ENCODE measurements around the gene SNCG.
"Not testable (repeated sequence)": the region's sequence is repeated elsewhere in the genome, so short reads cannot be mapped to it uniquely, and the experiment has no call there.

Gene SNCG

DNA sequence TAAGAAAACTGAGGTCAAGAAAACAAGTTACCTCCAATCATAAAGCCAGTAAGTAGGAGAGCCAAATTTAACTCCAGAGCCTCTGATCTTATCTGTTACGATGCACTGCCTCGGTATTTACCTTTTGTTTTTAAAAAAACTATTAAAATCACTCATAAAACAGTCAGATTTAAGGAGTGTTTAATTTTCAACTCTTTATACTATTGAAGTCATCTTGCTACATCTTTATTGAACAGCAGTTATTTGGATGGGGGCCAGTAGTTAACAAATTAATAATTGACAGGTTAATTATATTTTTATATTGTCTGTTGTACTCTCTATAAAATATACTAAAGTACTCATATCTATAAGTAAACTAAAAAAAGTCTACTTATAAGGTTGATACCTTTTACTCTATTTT, 34.5 kb downstream of the SNCG start:
- no peak for DNase-seq (ENCODE audit: low read depth, low spot score)
- H3K4me3 ChIP-seq (ENCODE audit: low read depth, low read length), result no peak overlapping the region
- CTCF ChIA-PET, result no interaction called here
- POLR2A ChIA-PET, result no interaction called here
- TF ChIP-seq, protein P1, sequence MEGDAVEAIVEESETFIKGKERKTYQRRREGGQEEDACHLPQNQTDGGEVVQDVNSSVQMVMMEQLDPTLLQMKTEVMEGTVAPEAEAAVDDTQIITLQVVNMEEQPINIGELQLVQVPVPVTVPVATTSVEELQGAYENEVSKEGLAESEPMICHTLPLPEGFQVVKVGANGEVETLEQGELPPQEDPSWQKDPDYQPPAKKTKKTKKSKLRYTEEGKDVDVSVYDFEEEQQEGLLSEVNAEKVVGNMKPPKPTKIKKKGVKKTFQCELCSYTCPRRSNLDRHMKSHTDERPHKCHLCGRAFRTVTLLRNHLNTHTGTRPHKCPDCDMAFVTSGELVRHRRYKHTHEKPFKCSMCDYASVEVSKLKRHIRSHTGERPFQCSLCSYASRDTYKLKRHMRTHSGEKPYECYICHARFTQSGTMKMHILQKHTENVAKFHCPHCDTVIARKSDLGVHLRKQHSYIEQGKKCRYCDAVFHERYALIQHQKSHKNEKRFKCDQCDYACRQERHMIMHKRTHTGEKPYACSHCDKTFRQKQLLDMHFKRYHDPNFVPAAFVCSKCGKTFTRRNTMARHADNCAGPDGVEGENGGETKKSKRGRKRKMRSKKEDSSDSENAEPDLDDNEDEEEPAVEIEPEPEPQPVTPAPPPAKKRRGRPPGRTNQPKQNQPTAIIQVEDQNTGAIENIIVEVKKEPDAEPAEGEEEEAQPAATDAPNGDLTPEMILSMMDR (IDR thresholded peaks at IDR 0.05; ENCODE audit: insufficient read depth, low read length, missing control alignments), result no peak

DNA sequence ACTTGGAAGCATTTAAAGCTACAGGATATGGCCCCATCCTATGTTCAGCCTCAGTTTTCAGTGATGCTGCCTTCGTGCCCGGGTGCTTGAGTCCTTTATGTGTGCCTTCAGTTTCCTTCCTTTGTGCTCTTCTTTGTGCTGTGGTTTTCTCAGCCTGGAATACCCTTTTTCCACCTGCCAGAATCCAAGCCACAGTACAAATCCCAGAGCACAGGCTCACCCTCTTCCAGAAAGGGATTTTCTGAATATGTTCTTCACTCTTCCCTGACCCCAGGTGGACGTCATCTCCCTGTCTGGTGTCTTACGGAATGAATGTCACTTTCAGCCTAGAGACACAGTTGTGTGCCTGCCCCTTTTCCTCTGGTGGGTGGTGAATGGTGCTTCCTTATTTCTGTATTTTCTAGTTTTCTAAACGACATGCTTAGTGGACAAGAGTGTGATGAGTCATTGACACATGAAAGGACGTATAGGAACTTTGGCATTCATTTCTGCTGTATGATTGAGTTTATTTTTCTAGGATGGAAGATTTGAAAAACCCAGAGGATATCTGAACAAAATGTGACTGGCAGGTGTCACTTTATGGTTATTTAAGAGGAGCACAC, 41.5 kb downstream of the SNCG start:
- DNase-seq (ENCODE audit: low read depth, low spot score); H3K4me3 ChIP-seq (ENCODE audit: low read depth, low read length); CTCF ChIA-PET; POLR2A ChIA-PET: not testable (repeated sequence)

- no peak for DNase-seq (ENCODE audit: low read depth, low spot score)
- ChIA-PET CTCF (interaction anchor here (0.8 kb wide), 1 partner anchor 61 kb away, joined by 4 read pairs; no protein-coding TSS in a partner anchor), POLR2A (no interaction called here)
Measured at GRCh38 chr10:87000491-87000890, 42.1 kb downstream of the SNCG start.

DNA sequence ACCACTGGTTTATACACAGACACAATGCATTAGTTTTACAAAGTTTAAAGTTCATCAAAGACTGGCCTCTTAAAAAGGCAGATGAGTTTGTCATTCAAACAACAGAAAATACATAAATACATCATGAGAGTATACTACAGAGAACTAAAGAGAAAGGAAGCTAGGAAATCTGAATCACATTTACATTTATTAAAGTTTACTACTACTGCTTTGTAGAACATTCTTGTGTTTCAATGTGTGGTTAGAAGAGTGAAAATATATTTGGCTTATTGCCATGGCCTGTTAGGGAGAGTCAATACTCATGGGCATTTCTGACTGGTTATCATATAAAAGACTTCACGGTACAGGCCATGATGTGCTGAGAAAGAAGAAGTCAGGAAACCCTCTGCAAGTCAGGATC, 48.7 kb downstream of the SNCG start:
- DNase-seq (ENCODE audit: low read depth, low spot score); H3K4me3 ChIP-seq (ENCODE audit: low read depth, low read length); POLR2A ChIA-PET: not testable (repeated sequence)
- CTCF ChIA-PET, result interaction anchor here (1.4 kb wide), 1 partner anchor 10 kb away, joined by 3 read pairs; no protein-coding TSS in a partner anchor

More at GRCh38 chr10:87000491-87000890, 42.1 kb downstream of the SNCG start:
- TF ChIP-seq, protein P1 (IDR thresholded peaks at IDR 0.05; ENCODE audit: insufficient read depth, low read length, missing control alignments), result no peak
- H3K4me3 ChIP-seq (ENCODE audit: low read depth, low read length), result no peak overlapping the region

DNA sequence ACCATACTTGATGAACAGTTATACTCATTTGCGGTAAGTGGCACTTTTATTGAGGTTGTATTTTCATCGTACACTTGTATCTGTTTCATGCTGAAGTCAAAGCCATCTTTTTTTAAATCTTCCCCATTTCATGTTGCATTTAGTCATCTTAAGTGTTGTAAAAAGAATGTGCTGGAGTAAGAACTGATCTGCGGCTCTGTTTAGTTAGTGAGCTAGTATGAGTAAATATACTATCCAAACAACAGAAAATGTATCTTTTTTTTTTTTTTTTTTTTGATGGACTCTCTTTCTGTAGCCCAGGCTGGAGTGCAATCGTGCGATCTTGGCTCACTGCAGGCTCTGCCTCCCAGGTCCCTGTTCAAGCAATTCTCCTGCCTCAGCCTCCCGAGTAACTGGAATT, 49.3 kb downstream of the SNCG start:
- POLR2A ChIA-PET; DNase-seq (ENCODE audit: low read depth, low spot score); H3K4me3 ChIP-seq (ENCODE audit: low read depth, low read length): not testable (repeated sequence)
- CTCF ChIA-PET, result interaction anchor here (1.4 kb wide), 1 partner anchor 10 kb away, joined by 3 read pairs; no protein-coding TSS in a partner anchor

GRCh38 chr10:87008303-87008702, 49.9 kb downstream of the SNCG start:
- CTCF ChIA-PET, result interaction anchor here (1.4 kb wide), 1 partner anchor 11 kb away, joined by 3 read pairs; no protein-coding TSS in a partner anchor
- POLR2A ChIA-PET; DNase-seq (ENCODE audit: low read depth, low spot score); H3K4me3 ChIP-seq (ENCODE audit: low read depth, low read length): not testable (repeated sequence)

GRCh38 chr10:87009134-87009696, 50.8 kb downstream of the SNCG start:
- H3K4me3 ChIP-seq (ENCODE audit: low read depth, low read length); POLR2A ChIA-PET; CTCF ChIA-PET; DNase-seq (ENCODE audit: low read depth, low spot score): not testable (repeated sequence)
